ENCODE measurements around the gene ATP8B3.

Gene ATP8B3

GRCh38 chr19:1790054-1790792 lies 21.9 kb downstream of the ATP8B3 start:
- DNase-seq = peak; percentile 45

GRCh38 chr19:1789261-1790041 lies 22.6 kb downstream of the ATP8B3 start:
- DNase-seq = peak; percentile 35

GRCh38 chr19:1787116-1787515 lies 25.0 kb downstream of the ATP8B3 start:
- DNase-seq = no peak

GRCh38 chr19:1786668-1787067 lies 25.4 kb downstream of the ATP8B3 start:
- DNase-seq = no peak

GRCh38 chr19:1785310-1785709 lies 26.8 kb downstream of the ATP8B3 start:
- DNase-seq = no peak

GRCh38 chr19:1783874-1784273 lies 28.2 kb downstream of the ATP8B3 start:
- DNase-seq = no peak

- no peak for DNase-seq
Observed at GRCh38 chr19:1783354-1783753, 28.7 kb downstream of the ATP8B3 start.

- no peak for DNase-seq
Observed at GRCh38 chr19:1782521-1782920, 29.6 kb downstream of the ATP8B3 start.

- no peak for DNase-seq
Observed at GRCh38 chr19:1780272-1780958, 31.7 kb downstream of the ATP8B3 start.

- DNase-seq = no peak
Observed at GRCh38 chr19:1779574-1779973, 32.5 kb downstream of the ATP8B3 start.

- no peak for DNase-seq
Observed at GRCh38 chr19:1777149-1777548, 34.9 kb downstream of the ATP8B3 start.

- DNase-seq = no peak
Observed at GRCh38 chr19:1776606-1777147, 35.4 kb downstream of the ATP8B3 start.

GRCh38 chr19:1775951-1776605 lies 36.0 kb downstream of the ATP8B3 start:
- no peak for DNase-seq

- peak; percentile 45 for DNase-seq
Observed at GRCh38 chr19:1774989-1775772, 36.9 kb downstream of the ATP8B3 start.

GRCh38 chr19:1773184-1773583 lies 38.9 kb downstream of the ATP8B3 start:
- no peak for DNase-seq

- no peak for DNase-seq
Observed at GRCh38 chr19:1770866-1771576, 41.1 kb downstream of the ATP8B3 start.

- no peak for DNase-seq
Observed at GRCh38 chr19:1769645-1769985, 42.5 kb downstream of the ATP8B3 start.

- no peak for DNase-seq
Observed at GRCh38 chr19:1768918-1769644, 43.0 kb downstream of the ATP8B3 start.

- peak; percentile 43 for DNase-seq
Observed at GRCh38 chr19:1768248-1768647, 43.8 kb downstream of the ATP8B3 start.

GRCh38 chr19:1767464-1767933 lies 44.6 kb downstream of the ATP8B3 start:
- peak; percentile 44 for DNase-seq
